Neural progenitor cell (in vitro differentiated cells): ENCODE data around the gene BTBD7. TPM values are rescaled to one million over a fixed set of nuclear protein-coding genes. Genes with fewer than 3 reads are reported as not detected.

ENCODE experiments used
- DNase-seq: peaks from one replicate; pipeline ENCODE4 v3.0.0-alpha.2; 2016; ENCODE audit warnings: low spot score
- H2AFZ ChIP-seq: fragments of 200-600 bp; sonication (generic); replicated peaks from 2 replicates; pipeline ENCODE4 v1.6.1; 2016; ENCODE audit warnings: antibody characterized with exemption
- H3F3A ChIP-seq: fragments of 200-600 bp; sonication (generic); 2 replicates; pipeline ENCODE4 v1.6.1; 2016; ENCODE audit warnings: antibody characterized with exemption, low read depth
- H3K27ac ChIP-seq: fragments of 200-600 bp; sonication (generic); 2 replicates; pipeline ENCODE4 v1.5.1; 2016; ENCODE audit warnings: mild to moderate bottlenecking
- H3K27me3 ChIP-seq: fragments of 200-600 bp; sonication (generic); 2 replicates; pipeline ENCODE4 v1.6.1; 2016; ENCODE audit warnings: mild to moderate bottlenecking, moderate library complexity
- H3K36me3 ChIP-seq: fragments of 200-600 bp; sonication (generic); 2 replicates; pipeline ENCODE4 v1.5.1; 2016
- H3K4me1 ChIP-seq: fragments of 200-600 bp; sonication (generic); 2 replicates; pipeline ENCODE4 v1.6.1; 2016; ENCODE audit warnings: mixed run types
- H3K4me2 ChIP-seq: fragments of 200-600 bp; sonication (generic); 2 replicates; pipeline ENCODE4 v1.6.1; 2016
- H3K4me3 ChIP-seq: fragments of 200-600 bp; sonication (generic); 2 replicates; pipeline ENCODE4 v1.5.1; 2016
- H3K79me2 ChIP-seq: fragments of 200-600 bp; sonication (generic); 2 replicates; pipeline ENCODE4 v1.6.1; 2016; ENCODE audit warnings: low read depth
- H3K9ac ChIP-seq: fragments of 200-600 bp; sonication (generic); 2 replicates; pipeline ENCODE4 v1.6.1; 2016
- H3K9me3 ChIP-seq: fragments of 200-600 bp; sonication (generic); 2 replicates; pipeline ENCODE4 v1.5.1; 2016; ENCODE audit warnings: low read depth
- H4K20me1 ChIP-seq: fragments of 200-600 bp; sonication (generic); 2 replicates; pipeline ENCODE4 v1.6.1; 2016; ENCODE audit warnings: low read depth
- H3K27ac Mint-ChIP-seq: 3 replicates; pipeline ENCODE4 v1.8.0; 2021; ENCODE audit warnings: mixed read lengths
- H3K27me3 Mint-ChIP-seq: 2 replicates; pipeline ENCODE4 v1.8.0; 2022; ENCODE audit warnings: low read depth, mild to moderate bottlenecking, inconsistent platforms, moderate library complexity, mixed read lengths; ENCODE audit not compliant: insufficient read depth
- H3K36me3 Mint-ChIP-seq: 3 replicates; pipeline ENCODE4 v1.8.0; 2021; ENCODE audit warnings: mixed read lengths
- H3K4me1 Mint-ChIP-seq: 3 replicates; pipeline ENCODE4 v1.8.0; 2021; ENCODE audit warnings: mixed read lengths
- H3K4me3 Mint-ChIP-seq: 3 replicates; pipeline ENCODE4 v1.8.0; 2021; ENCODE audit warnings: mild to moderate bottlenecking, moderate library complexity, mixed read lengths
- H3K9me3 Mint-ChIP-seq: 3 replicates; pipeline ENCODE4 v1.8.0; 2020; ENCODE audit warnings: mixed read lengths
- EZH2 ChIP-seq: fragments of 200-600 bp; sonication (generic); IDR thresholded peaks from 2 replicates; pipeline ENCODE4 v1.6.1; 2017; ENCODE audit warnings: antibody characterized with exemption, mild to moderate bottlenecking, moderate library complexity
- EZH2phosphoT487 ChIP-seq: fragments of 200-600 bp; sonication (generic); IDR thresholded peaks from 2 replicates; pipeline ENCODE4 v1.6.1; 2017; ENCODE audit warnings: antibody characterized with exemption
- total RNA-seq: library from RNA; depleted of rRNA; stranded (reverse); fragments of >200 nt; gene quantifications from 2 replicates; pipeline ENCODE4 v1.2.3, GENCODE V29; 2015; ENCODE audit warnings: low replicate concordance
- TF ChIP-seq, protein P1 (sequence below): fragments of 200-600 bp; sonication (generic); IDR thresholded peaks from 2 replicates; pipeline ENCODE4 v1.5.1; 2017; ENCODE audit warnings: antibody characterized with exemption, mild to moderate bottlenecking

The BTBD7 gene
- total RNA-seq, 1 donor from 2014 or later: 44.7 TPM

DNA sequence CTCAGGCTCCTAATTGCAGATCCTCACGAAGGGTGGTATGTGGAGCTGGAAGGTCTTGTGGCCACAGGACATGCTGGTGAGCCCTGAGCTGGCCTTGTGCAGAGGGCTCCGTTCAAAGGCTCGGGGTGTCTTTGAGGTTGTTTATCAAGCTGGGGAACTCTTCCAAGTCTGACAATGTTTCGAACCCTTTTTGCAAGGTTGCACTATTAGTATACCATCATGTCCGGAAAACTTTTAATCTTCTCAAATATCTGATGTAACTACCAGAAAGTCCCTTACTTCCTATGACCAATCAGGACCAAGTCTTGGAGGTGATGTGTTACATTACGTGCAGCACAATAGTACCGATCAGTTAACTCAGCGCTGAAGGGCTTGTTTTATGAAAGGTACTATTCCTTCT is 104.3 kb downstream of the BTBD7 start:
- H3K36me3 ChIP-seq: no peaks in the 10 kb centered on the region
- Mint-ChIP-seq H3K4me3 (no peak overlapping the region), H3K4me1 (peaks cover 3% of the 10 kb centered on the region), H3K36me3 (peaks cover 24% of the 10 kb centered on the region), H3K27me3 (no peaks in the 10 kb centered on the region), H3K27ac (no peak overlapping the region), H3K9me3 (no peaks in the 10 kb centered on the region)
- H3K9ac ChIP-seq: no peak overlapping the region
- no peaks in the 10 kb centered on the region for H3F3A ChIP-seq
- no peak overlapping the region for H3K4me2 ChIP-seq
- no peaks in the 10 kb centered on the region for H3K4me1 ChIP-seq
- no peak for DNase-seq
- no peaks in the 10 kb centered on the region for H3K27me3 ChIP-seq
- no peak overlapping the region for H3K27ac ChIP-seq
- TF ChIP-seq EZH2: no peak
- TF ChIP-seq, protein P1, sequence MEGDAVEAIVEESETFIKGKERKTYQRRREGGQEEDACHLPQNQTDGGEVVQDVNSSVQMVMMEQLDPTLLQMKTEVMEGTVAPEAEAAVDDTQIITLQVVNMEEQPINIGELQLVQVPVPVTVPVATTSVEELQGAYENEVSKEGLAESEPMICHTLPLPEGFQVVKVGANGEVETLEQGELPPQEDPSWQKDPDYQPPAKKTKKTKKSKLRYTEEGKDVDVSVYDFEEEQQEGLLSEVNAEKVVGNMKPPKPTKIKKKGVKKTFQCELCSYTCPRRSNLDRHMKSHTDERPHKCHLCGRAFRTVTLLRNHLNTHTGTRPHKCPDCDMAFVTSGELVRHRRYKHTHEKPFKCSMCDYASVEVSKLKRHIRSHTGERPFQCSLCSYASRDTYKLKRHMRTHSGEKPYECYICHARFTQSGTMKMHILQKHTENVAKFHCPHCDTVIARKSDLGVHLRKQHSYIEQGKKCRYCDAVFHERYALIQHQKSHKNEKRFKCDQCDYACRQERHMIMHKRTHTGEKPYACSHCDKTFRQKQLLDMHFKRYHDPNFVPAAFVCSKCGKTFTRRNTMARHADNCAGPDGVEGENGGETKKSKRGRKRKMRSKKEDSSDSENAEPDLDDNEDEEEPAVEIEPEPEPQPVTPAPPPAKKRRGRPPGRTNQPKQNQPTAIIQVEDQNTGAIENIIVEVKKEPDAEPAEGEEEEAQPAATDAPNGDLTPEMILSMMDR: no peak
- TF ChIP-seq EZH2phosphoT487: no peak
- H4K20me1 ChIP-seq: no peaks in the 10 kb centered on the region
- H2AFZ ChIP-seq: no peak overlapping the region
- H3K9me3 ChIP-seq: no peaks in the 10 kb centered on the region
- H3K79me2 ChIP-seq: no peaks in the 10 kb centered on the region
- H3K4me3 ChIP-seq: no peak overlapping the region

DNA sequence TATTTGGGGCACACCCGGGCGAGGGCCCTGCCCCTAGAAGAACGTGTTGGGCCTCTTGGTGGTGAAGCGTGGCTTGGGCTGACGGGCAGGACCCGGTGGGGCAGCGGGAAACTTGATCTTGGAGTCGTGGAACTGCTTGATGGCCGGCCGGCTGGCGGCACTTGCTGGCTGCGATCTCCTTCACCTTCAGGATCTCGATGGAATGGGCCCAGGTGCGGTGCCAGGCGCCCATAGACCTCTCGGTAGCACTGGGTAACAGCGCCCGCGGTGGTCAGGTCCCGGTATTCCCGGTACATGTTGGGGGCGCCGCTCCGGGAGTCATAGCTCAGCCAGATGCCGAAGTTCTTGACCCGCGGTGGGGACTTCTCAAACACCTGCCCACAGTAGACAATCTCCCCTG is 109.3 kb downstream of the BTBD7 start:
- DNase-seq: no peak
- Histone ChIP-seq H3K4me3 (no peak overlapping the region), H3K9me3 (no peaks in the 10 kb centered on the region), H3K27me3 (no peaks in the 10 kb centered on the region), H3K4me1 (no peaks in the 10 kb centered on the region), H3K4me2 (no peak overlapping the region), H3K36me3 (peaks cover 18% of the 10 kb centered on the region), H3K79me2 (no peaks in the 10 kb centered on the region), H3K27ac (no peak overlapping the region), H4K20me1 (no peaks in the 10 kb centered on the region), H2AFZ (no peak overlapping the region), H3K9ac (no peak overlapping the region), H3F3A (no peaks in the 10 kb centered on the region)
- Mint-ChIP-seq H3K4me3 (no peak overlapping the region), H3K27ac (no peak overlapping the region), H3K36me3 (peaks cover 37% of the 10 kb centered on the region), H3K4me1 (no peaks in the 10 kb centered on the region), H3K9me3 (no peaks in the 10 kb centered on the region), H3K27me3 (no peaks in the 10 kb centered on the region)
- TF ChIP-seq, protein P1: no peak
- no peak for TF ChIP-seq EZH2
- TF ChIP-seq EZH2phosphoT487: no peak

DNA sequence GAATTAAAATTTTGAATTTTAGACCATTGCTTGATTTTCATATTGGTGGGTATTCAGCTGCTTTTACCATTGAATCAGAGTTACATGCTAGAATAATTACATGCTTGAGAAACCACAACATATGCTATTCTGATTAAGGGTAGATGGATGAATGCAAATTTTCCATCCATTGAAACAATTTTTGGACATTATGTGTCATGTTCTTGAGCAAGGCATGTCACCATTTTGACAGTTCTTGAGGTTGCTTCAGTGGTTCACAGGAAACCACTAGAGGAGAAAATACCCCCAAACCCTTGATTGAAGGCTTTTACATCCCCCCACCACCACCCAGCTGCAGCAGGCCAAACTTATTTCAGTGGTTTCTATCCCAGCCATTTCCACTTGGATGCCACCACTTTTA is 112.3 kb downstream of the BTBD7 start:
- Histone ChIP-seq H4K20me1 (no peaks in the 10 kb centered on the region), H2AFZ (no peak overlapping the region), H3K9ac (no peak overlapping the region), H3K79me2 (no peaks in the 10 kb centered on the region), H3K27me3 (no peaks in the 10 kb centered on the region), H3K36me3 (peaks cover 23% of the 10 kb centered on the region), H3K4me3 (no peak overlapping the region), H3K27ac (no peak overlapping the region), H3K9me3 (no peaks in the 10 kb centered on the region), H3K4me2 (no peak overlapping the region), H3F3A (no peaks in the 10 kb centered on the region), H3K4me1 (no peaks in the 10 kb centered on the region)
- Mint-ChIP-seq H3K27ac (no peak overlapping the region), H3K36me3 (peaks cover 34% of the 10 kb centered on the region), H3K4me3 (no peak overlapping the region), H3K4me1 (no peaks in the 10 kb centered on the region), H3K9me3 (no peaks in the 10 kb centered on the region), H3K27me3 (no peaks in the 10 kb centered on the region)
- DNase-seq: no peak
- TF ChIP-seq, protein P1: no peak
- TF ChIP-seq EZH2phosphoT487 (no peak), EZH2 (no peak)
